Stimulated activated CD4-positive, alpha-beta T cell treated with anti-CD3 and anti-CD28 coated beads, Interleukin-15, amount 100 ng/mL, for 1 hour (primary cell): ENCODE results near the gene HSD17B3.
"Not testable (repeated sequence)": the region's sequence is repeated elsewhere in the genome, so short reads cannot be mapped to it uniquely, and the experiment has no call there.

Source experiments
- DNase-seq, 2 donors: peaks; one replicate each; pipeline ENCODE4 v3.0.0-alpha.2; 2020; ENCODE audit warnings: low read depth in 1 of 2, low spot score in 1 of 2

Gene HSD17B3

GRCh38 chr9:96309850-96310249 is 7.9 kb upstream of the HSD17B3 start:
- DNase-seq: no peak

GRCh38 chr9:96306958-96307357 is 5.0 kb upstream of the HSD17B3 start:
- DNase-seq: not testable (repeated sequence)

- DNase-seq: no peak
Observed at GRCh38 chr9:96305171-96305570, 3.2 kb upstream of the HSD17B3 start.

GRCh38 chr9:96304230-96304629 is 2.3 kb upstream of the HSD17B3 start:
- no peak for DNase-seq

GRCh38 chr9:96299823-96300222 is 2.2 kb downstream of the HSD17B3 start:
- DNase-seq: no peak

- DNase-seq: no peak
Observed at GRCh38 chr9:96294159-96294545, 7.8 kb downstream of the HSD17B3 start.

GRCh38 chr9:96293498-96294158 is 8.3 kb downstream of the HSD17B3 start:
- no peak for DNase-seq

GRCh38 chr9:96289392-96289791 is 12.6 kb downstream of the HSD17B3 start:
- DNase-seq: no peak

GRCh38 chr9:96281641-96282040 is 20.3 kb downstream of the HSD17B3 start:
- no peak for DNase-seq

- no peak for DNase-seq
Observed at GRCh38 chr9:96279932-96280331, 22.0 kb downstream of the HSD17B3 start.

- DNase-seq: no peak
Observed at GRCh38 chr9:96274939-96275338, 27.0 kb downstream of the HSD17B3 start.

GRCh38 chr9:96270236-96270744 is 31.7 kb downstream of the HSD17B3 start:
- no peak for DNase-seq

- no peak for DNase-seq
Observed at GRCh38 chr9:96258967-96259366, 43.0 kb downstream of the HSD17B3 start.

- no peak for DNase-seq
Observed at GRCh38 chr9:96256800-96257199, 45.2 kb downstream of the HSD17B3 start.

GRCh38 chr9:96255698-96256097 is 46.3 kb downstream of the HSD17B3 start:
- DNase-seq: no peak

GRCh38 chr9:96253059-96253696 is 48.8 kb downstream of the HSD17B3 start:
- DNase-seq: no peak

- no peak for DNase-seq
Observed at GRCh38 chr9:96251451-96251850, 50.5 kb downstream of the HSD17B3 start.

GRCh38 chr9:96249746-96250145 is 52.2 kb downstream of the HSD17B3 start:
- no peak for DNase-seq

- DNase-seq: no peak
Observed at GRCh38 chr9:96246267-96246671, 55.7 kb downstream of the HSD17B3 start.

- DNase-seq: no peak
Observed at GRCh38 chr9:96245399-96245798, 56.6 kb downstream of the HSD17B3 start.

GRCh38 chr9:96243778-96244177 is 58.2 kb downstream of the HSD17B3 start:
- no peak for DNase-seq

- DNase-seq: no peak
Observed at GRCh38 chr9:96242811-96243210, 59.2 kb downstream of the HSD17B3 start.

GRCh38 chr9:96241391-96241809 is 60.6 kb downstream of the HSD17B3 start:
- no peak for DNase-seq
